Body of pancreas (tissue), 4 donors: ENCODE measurements around the gene PITPNC1. TPM values are rescaled to one million over a fixed set of nuclear protein-coding genes. Genes with fewer than 3 reads are reported as not detected.

Experiments used
- ATAC-seq: fragments of 150-250 bp; one replicate; pipeline ENCODE4 v1.9.1; 2016
- DNase-seq, 4 donors: peaks; one replicate each; pipeline ENCODE4 v3.0.0-alpha.2; 2019
- H3K27ac ChIP-seq, 4 donors: fragments of 200-600 bp; sonication (generic); 1 replicate in 3 of 4; 2 replicates in 1 of 4; pipeline versions ENCODE4 v1.5.1 to v1.6.1; 2016 to 2019; ENCODE audit warnings: mild to moderate bottlenecking in 1 of 4, mixed read lengths in 1 of 4, moderate library complexity in 1 of 4
- H3K27me3 ChIP-seq, 2 donors: fragments of 200-600 bp; sonication (generic); one replicate each; pipeline ENCODE4 v1.6.0; 2016; ENCODE audit warnings: mild to moderate bottlenecking in 1 of 2
- H3K36me3 ChIP-seq, 2 donors: fragments of 200-600 bp; sonication (generic); replicated peaks in 1 of 2; 2 replicates each; pipeline ENCODE4 v1.5.1; 2016; ENCODE audit warnings: low read depth in 2 of 2; ENCODE audit not compliant: insufficient read depth in 1 of 2
- H3K4me1 ChIP-seq: fragments of 200-600 bp; sonication (generic); one replicate; pipeline ENCODE4 v1.6.0; 2016
- H3K4me3 ChIP-seq, 2 donors: fragments of 200-600 bp; sonication (generic); 1 replicate in 1 of 2; 2 replicates in 1 of 2; pipeline ENCODE4 v1.5.1; 2016 to 2019
- H3K9me3 ChIP-seq, 3 donors: fragments of 200-600 bp; sonication (generic); 1 replicate in 2 of 3; 2 replicates in 1 of 3; pipeline ENCODE4 v1.5.1; 2016
- POLR2A ChIP-seq, 3 donors: fragments of 450-650 bp; IDR thresholded peaks; one replicate each; pipeline ENCODE4 v1.6.1; 2016; ENCODE audit warnings: antibody characterized with exemption in 3 of 3, mild to moderate bottlenecking in 2 of 3
- WGBS, 2 donors: methylation state at CpG; one replicate each; pipeline ENCODE4 v1.1.5; 2017; 5-methylcytosine and 5-hydroxymethylcytosine counted together
- intact Hi-C: fragments of 100-400 bp; cut with DNase I; formaldehyde crosslinking; loops from one replicate; pipeline ENCODE4 v1.15.1; 2023
- total RNA-seq, 2 donors: library from RNA; depleted of rRNA; stranded (reverse); fragments of >200 nt; gene quantifications; one replicate each; pipeline ENCODE4 v1.1.0, GENCODE V29; 2016
- TF ChIP-seq, protein P1 (sequence below), 7 experiments: fragments of 450-650 bp in 4 of 7; fragments of 200-600 bp in 3 of 7; sonication (generic) in 3 of 7; IDR thresholded peaks; one replicate each; pipeline ENCODE4 v1.5.1; 2016 to 2019; ENCODE audit warnings: antibody characterized with exemption in 7 of 7

Gene PITPNC1
- total RNA-seq, 2 donors from 2014 or later, result 11.9 to 17.5 TPM

DNA sequence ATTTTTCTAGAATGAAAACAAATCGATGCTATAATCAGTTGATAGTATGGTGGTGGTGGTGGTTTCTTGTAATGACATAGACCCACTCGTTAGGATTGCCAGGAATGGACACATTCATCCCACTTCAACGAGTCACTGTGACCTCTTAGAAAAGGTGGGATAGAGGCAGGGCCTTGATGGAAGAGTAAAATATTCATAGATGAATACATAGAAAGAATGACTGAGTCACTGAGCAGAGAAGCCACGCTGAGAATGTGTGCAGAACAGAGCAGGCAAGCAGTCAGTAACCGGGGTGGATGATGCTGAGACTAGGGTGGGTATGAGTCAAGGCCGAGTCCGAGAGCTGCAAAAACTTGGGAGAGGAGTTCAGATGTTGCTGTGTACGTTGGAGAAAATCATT lies 129.9 kb downstream of the PITPNC1 start:
- H3K27me3 ChIP-seq, result no peaks in the 10 kb centered on the region
- DNase-seq, result no peak
- H3K4me1 ChIP-seq, result peaks cover 33% of the 10 kb centered on the region
- H3K4me3 ChIP-seq, result no peak overlapping the region
- intact Hi-C loops, result no loop called here
- 93% methylated on average over 8 of the region's 8 CpGs for WGBS, 2 donors
- TF ChIP-seq, protein P1, sequence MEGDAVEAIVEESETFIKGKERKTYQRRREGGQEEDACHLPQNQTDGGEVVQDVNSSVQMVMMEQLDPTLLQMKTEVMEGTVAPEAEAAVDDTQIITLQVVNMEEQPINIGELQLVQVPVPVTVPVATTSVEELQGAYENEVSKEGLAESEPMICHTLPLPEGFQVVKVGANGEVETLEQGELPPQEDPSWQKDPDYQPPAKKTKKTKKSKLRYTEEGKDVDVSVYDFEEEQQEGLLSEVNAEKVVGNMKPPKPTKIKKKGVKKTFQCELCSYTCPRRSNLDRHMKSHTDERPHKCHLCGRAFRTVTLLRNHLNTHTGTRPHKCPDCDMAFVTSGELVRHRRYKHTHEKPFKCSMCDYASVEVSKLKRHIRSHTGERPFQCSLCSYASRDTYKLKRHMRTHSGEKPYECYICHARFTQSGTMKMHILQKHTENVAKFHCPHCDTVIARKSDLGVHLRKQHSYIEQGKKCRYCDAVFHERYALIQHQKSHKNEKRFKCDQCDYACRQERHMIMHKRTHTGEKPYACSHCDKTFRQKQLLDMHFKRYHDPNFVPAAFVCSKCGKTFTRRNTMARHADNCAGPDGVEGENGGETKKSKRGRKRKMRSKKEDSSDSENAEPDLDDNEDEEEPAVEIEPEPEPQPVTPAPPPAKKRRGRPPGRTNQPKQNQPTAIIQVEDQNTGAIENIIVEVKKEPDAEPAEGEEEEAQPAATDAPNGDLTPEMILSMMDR (IDR thresholded peaks at IDR 0.05), result no peak
- TF ChIP-seq POLR2A (IDR thresholded peaks at IDR 0.05), result no peak
- ATAC-seq, result no peak
- H3K27ac ChIP-seq, result no peak overlapping the region
- H3K36me3 ChIP-seq, result no peaks in the 10 kb centered on the region
- H3K9me3 ChIP-seq, result no peaks in the 10 kb centered on the region

DNA sequence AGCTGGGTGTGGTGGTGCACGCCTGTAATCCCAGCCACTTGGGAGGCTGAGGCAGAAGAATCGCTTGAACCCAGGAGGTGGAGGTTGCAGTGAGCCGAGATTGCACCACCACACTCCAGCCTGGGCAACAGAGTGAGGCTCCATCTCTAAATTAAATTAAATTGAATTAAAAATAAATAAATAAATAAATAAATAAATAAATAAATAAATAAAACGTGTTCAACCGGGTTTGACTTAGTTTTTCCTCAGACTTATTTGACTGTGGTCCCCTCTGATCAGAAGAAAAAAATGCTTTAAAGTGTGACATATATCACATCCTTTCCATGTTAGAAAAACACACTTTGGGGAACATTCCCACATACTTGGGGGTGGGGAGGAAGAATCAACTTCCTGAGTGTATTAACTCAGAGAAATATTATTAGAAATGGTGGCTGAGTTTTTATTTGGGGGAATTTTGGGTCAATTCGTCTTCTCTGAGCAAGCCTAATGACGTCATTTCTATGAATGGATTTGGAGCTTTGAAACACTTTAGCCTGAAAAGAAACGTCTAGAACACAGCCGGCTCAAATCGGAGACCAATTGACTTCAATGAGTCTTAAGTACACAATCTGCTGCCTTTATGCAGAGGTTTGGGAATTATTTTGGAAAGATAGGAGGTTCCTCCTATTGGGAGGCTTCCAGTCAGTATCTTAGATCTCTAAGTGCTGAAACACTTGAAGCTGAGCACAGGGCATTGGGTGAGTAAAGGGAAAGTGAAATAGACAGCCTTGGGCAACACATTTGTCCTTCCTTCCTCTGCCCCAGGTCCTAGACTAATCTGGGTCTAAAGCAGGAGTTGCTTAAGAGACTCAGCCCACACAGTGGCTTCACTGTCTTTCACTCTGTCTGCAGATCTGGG lies 132.6 kb downstream of the PITPNC1 start:
- Histone ChIP-seq H3K9me3 (no peaks in the 10 kb centered on the region), H3K27me3 (no peaks in the 10 kb centered on the region), H3K4me3 (no peak overlapping the region), H3K36me3 (no peaks in the 10 kb centered on the region), H3K27ac (peak overlapping the region in 1 of 4 donors; percentile 45), H3K4me1 (peaks cover 13% of the 10 kb centered on the region)
- peak; percentile 54 for ATAC-seq
- TF ChIP-seq, protein P1 (IDR thresholded peaks at IDR 0.05), result no peak
- no peak for TF ChIP-seq POLR2A (IDR thresholded peaks at IDR 0.05)
- 73 to 78% methylated on average over 10 of the region's 10 CpGs for WGBS, 2 donors
- DNase-seq, result peak in 1 of 4 donors; percentile 41
- intact Hi-C loops, result no loop called here

DNA sequence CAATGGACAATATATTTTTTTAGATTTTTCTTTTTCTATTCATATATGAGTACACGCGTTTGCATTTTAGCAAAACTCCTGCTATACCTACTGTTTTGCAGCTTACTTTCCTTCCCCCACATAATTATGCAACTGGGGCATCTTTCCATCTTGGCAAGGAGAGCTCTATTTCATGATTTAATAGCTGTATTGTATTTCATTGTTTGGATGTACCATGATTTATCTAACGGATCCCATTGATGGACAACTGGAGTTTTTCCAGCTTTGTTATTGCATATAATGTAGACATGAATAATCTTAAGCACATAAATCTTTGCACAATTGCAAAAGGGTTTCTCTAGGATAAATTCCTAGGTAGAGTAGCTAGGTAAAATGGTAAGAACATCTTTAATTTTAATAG lies 133.9 kb downstream of the PITPNC1 start:
- Histone ChIP-seq H3K36me3 (no peaks in the 10 kb centered on the region), H3K27ac (no peak overlapping the region), H3K27me3 (no peaks in the 10 kb centered on the region), H3K4me3 (no peak overlapping the region), H3K9me3 (no peaks in the 10 kb centered on the region), H3K4me1 (peaks cover 19% of the 10 kb centered on the region)
- intact Hi-C loops, result no loop called here
- whole genome bisulfite sequencing, 2 donors, result 77 to 79% methylated on average over 3 of the region's 3 CpGs
- ATAC-seq (no peak), DNase-seq (no peak)
- TF ChIP-seq, protein P1 (IDR thresholded peaks at IDR 0.05), result no peak
- no peak for TF ChIP-seq POLR2A (IDR thresholded peaks at IDR 0.05)

DNA sequence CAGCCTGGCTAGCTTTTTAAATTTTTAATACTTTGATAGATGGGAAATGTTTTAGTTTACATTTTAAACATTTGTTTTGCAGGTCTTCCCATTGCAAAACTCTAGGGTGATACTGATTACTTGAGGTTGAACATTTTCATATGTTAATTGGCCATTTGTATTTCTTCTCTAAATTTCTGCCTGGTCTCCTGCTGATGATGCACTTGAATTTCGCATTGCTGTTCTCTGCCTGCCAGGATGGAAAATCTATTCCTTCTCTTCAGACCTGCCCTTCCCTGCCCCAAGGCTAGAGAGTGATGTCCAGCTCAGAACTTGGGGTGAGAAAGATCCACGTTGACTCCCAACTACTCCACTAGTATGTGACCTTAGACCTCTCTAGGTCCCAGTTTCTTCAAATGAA lies 134.7 kb downstream of the PITPNC1 start:
- ATAC-seq, result no peak
- 95 to 97% methylated on average over 2 of the region's 2 CpGs for WGBS, 2 donors

More for the DNA sequence above, 134.7 kb downstream of the PITPNC1 start:
- H3K36me3 ChIP-seq, result no peaks in the 10 kb centered on the region
- intact Hi-C loops, result no loop called here
- TF ChIP-seq, protein P1 (IDR thresholded peaks at IDR 0.05), result no peak
- no peak for TF ChIP-seq POLR2A (IDR thresholded peaks at IDR 0.05)
- H3K4me1 ChIP-seq, result peaks cover 23% of the 10 kb centered on the region
- H3K4me3 ChIP-seq, result no peak overlapping the region
- no peak for DNase-seq
- no peaks in the 10 kb centered on the region for H3K9me3 ChIP-seq
- H3K27me3 ChIP-seq, result no peaks in the 10 kb centered on the region
- H3K27ac ChIP-seq, result no peak overlapping the region
